ENCODE measurements around the gene ACOT9.
A peak's percentile ranks its signal among the peaks of the same experiment; 100 is the strongest.
"Not testable (repeated sequence)": the region's sequence is repeated elsewhere in the genome, so short reads cannot be mapped to it uniquely, and the experiment has no call there.

ACOT9 gene

DNA sequence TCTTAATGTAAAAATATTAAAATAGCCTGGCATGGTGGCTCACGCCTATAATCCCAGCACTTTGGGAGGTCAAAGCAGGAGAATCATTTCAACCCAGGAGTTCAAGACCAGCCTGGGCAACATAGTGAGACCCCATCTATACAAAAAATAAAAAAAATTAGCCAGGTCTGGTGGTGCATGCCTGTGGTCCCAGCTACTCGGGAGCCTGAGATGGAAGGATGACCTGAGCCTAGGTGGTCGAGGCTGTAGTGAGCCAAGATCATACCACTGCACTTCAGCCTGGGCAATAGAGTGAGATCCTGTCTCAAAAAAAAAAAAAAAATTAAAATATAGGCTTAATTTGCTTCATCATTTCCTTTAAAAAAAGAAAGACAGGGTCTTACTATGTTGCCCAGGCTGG, 66.6 kb downstream of the ACOT9 start:
- not testable (repeated sequence) for DNase-seq

DNA sequence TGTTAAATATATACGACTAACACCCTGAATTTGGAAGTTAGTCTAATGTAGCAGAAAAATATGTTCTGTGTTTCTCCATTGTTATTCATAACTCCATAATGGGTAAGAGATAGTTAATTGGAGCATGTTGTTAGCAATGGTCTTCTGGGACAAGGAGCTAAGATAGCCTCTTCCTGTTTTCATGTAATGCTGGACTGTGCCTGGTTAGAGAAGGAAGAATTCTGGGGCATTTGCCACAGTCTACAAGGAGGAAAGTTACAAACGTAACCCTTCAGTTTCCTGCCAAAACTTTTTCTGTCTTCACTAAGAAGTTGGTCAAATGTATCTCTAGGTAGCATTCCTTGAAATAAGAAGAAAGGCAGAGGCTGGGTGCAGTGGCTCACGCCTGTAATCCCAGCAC, 70.0 kb downstream of the ACOT9 start:
- no peak for DNase-seq

DNA sequence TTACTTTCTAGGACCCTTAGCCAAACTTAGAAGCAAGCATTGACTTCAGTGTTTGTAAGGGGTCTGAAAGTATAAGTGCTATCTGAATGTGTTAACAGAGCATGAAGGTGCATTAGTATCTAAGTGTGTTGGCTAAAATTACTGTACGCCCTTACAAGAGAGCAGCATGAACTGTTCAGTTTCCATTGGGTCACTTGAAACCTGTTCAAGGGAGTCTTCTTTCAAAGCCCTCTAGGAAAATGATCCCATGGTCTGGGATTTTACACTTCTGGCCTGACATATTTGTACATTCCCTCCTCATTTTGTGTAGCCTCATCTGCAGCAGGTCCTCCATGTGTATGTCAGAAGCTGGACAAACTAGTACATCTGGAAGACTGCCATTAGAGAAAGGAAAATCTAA, 72.5 kb downstream of the ACOT9 start:
- no peak for DNase-seq

DNA sequence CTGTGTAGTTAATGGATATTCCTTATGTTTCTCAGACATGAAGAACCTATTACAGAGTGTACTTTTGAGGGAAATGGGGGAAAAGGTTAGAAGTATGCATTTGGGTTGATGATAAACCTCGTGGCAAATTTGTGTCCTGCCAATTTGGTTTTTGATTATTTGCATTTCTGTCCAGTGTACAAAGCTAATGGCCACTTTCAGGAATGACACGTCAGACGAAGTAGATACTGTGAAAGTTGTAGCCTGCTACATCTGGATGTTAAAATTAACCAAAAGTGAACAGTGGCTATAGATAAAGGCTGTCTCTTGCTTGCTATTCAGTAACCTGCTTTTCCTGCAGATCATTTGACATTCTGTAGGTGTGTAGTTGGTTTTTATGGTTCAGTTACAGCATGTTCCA, 74.7 kb downstream of the ACOT9 start:
- DNase-seq = no peak

DNA sequence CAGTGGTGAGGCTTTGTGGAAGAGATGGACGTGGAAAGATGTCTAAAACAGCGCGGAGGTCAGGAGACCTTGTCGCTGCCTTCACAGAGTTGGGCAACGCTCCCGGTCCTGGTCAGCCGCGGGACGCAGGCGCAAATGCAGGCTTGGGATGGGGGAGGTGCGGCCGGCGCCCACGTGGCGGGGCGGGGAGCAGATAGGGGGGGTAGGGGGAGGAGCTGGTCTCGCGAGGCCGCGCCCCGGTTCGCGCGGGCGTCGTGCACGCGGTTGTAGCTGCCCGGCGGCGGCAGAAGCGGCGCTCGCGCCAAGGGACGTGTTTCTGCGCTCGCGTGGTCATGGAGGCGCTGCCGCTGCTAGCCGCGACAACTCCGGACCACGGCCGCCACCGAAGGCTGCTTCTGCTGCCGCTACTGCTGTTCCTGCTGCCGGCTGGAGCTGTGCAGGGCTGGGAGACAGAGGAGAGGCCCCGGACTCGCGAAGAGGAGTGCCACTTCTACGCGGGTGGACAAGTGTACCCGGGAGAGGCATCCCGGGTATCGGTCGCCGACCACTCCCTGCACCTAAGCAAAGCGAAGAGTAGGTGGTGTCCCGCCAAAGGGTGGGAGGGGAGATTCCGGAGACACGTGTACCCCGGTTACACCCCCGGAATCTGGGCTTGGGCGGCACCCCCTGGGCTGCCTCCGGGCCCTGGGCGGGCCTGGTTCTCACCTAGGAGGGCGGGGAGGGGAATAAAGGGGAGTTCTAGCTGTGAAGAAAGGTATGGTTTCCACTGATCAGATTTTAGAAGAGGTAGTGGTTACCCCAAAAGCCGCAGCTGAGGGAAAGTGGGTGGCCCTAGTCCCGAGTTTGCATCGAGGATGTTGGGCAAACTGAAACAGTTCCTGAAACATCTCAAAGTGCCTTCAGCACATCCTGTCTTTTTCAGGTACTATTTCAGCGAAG, 75.6 kb downstream of the ACOT9 start, which contains the start of gene PRDX4:
TSS of gene PRDX4 (plus strand) at position 255 of the 939 bp plus-strand sequence. CDS start at position 333, 78 bp downstream.
- peak; percentile 19 to 54 for DNase-seq

DNA sequence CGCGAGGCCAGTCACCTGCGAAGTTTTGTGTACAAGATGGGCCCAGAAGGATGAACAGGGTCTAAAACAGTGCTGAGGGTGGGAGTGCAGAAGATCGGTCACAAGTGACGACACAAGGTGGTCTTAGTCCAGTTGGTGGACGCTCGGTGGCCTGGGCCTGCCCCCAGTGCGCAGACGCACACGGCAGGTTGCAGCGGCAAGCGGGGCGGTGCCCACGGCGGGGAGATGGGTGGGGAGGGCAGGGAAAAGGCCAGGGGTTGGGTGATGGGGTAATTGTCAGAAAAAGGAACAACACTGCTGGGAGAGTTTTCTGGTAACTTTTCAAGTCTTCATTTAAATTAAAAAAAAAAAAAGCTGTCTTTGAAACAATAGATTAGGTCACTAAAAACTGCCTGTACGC, 76.8 kb downstream of the ACOT9 start:
- no peak for DNase-seq

DNA sequence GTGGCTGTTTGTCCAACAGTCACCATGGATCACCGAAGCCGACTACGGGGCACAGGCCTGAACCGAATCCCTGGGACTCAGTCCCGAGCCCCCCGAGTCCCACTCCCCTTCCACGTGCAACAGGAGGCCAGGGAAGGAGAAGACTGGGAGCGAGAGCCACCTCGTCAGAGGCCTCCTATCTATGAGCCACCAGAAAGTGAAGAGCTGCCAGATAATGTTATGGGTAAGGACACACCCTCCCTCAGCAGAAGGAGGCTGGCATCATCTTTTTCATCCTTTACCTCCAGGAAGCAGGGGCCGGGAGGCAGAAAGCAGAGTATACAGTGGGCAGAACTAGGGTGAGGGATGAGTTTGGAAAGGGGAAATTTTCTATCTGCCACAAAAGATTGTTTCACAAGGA, 78.6 kb downstream of the ACOT9 start:
- DNase-seq = no peak

DNA sequence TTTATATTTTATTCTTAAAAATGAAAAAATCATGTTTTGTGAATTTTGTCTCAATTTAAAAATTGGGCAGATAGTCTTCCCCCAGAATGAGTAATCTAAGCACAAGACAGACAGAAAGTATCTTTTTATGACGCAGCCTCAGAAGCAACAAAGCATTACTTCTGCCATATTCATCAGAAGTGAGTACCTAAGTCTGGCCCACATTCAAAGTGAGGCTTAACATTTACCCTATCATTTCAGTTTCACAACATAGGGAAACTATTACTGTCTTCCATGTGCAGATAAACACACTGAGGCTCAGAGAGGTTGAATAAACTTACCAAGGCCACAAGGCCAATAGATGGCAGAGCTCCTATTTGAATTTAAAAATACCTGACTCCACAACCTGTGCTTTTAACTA, 80.2 kb downstream of the ACOT9 start:
- no peak for DNase-seq

DNA sequence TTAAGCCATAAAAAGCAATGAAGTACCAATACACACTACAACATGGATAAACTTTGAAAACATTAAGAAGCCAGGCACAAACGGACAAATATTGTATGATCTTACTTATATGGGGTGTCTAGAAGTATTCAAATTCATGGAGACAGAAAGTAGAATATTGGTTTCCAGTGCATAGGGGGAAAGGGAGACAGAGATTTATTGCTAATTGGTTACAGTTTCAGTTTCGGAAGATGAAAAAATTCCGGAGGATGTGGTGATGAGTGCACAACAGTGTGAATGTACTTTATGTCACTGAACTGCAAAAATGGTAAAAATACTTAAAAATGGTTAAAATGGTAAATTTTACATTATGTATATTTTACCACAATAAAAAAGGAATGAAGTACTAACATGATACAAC, 80.9 kb downstream of the ACOT9 start:
- DNase-seq = no peak

DNA sequence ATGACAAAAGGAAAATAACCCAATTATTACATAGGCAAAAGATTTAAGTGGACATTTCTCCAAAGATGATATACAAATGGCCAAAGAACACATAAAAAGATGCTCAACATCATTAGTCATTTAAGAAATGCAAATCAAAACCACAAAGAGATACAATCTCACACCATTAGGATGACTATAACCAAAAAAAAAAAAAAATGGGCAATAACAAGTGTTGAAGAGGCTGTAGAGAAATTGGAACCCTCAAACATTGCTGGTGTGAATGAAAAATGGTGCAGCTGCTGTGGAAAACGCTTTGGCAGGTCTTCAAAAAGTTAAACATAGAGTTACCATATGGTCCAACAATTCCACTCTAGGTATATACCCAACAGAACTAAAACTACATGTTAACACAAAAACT, 81.4 kb downstream of the ACOT9 start:
- DNase-seq = no peak

DNA sequence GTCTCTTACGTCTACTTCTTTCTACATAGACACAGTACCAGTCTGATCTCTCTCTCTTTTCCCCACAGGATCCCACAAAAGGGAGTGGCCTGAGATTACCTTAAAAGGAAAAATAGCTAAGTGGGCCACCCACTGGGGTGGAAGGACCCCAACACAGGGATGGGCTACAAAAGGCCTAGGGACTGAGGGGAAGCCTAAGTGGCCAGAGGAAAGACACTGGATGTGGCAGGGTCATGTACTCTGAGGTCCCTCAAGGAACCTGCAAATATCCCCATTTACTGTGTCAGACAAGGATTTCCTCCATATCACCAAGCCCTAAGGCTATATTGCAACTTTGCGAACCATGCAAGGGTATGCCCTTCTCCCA, 82.3 kb downstream of the ACOT9 start:
- DNase-seq = no peak

DNA sequence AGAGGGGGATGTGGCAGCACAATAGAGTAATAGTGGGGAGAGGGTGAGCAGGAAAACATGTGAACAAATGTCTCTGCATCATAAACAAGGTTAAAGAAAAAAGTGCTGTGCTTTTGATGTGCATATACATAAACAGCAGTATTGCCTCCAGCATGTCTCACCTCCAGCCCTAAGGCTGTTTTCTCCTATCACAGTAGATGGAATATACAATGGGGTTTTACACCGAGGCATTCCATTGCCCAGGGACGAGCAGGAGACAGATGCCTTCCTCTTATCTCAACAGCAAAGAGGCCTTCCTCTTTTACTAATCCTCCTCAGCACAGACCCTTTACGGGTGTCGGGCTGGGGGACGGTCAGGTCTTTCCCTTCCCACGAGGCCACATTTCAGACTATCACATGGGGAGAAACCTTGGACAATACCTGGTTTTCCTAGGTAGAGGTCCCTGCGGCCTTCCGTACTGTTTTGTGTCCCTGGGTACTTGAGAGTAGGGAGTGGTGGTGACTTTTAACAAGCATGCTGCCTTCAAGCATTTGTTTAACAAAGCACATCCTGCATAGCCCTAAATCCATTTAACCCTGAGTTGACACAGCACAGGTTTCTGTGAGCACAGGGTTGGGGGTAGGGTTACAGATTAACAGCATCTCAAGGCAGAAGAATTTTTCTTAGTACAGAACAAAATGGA, 82.9 kb downstream of the ACOT9 start:
- DNase-seq = not testable (repeated sequence)

DNA sequence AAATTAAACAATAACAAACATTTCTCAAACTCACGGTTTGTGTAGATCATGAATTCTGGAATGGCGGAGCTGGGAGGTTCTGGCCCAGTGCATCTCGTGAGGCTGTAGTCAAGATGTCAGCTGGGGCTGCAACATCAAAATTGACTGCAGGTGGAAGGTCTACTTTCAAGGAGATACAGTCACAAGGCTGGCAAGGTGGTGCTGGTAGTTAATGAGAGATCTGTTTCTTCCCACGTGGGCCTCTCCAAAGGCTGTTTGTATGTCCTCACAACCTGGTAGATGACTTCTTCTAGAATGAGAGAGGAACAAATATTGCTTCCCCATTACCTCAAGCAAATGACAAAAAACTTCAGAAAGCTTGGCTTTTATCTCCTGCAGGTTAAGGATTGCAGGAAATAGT, 83.7 kb downstream of the ACOT9 start:
- no peak for DNase-seq

DNA sequence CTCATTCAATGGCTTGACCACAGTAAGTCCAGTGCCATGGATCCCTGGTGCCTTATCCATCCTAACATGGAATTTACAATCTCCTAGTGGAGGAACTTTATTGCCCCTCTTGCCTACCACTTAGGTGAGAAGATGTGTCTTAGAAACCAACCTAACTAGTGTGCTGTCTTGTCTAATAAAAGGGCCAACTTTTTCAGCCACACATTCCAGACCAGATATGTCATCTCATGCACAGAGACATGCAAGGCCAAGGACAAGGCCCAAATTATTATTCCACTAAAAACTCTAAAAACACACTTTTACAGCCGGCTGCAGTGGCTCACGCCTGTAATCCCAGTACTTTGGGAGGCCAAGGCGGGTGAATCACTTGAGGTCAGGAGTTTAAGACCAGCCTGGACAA, 86.4 kb downstream of the ACOT9 start:
- no peak for DNase-seq

DNA sequence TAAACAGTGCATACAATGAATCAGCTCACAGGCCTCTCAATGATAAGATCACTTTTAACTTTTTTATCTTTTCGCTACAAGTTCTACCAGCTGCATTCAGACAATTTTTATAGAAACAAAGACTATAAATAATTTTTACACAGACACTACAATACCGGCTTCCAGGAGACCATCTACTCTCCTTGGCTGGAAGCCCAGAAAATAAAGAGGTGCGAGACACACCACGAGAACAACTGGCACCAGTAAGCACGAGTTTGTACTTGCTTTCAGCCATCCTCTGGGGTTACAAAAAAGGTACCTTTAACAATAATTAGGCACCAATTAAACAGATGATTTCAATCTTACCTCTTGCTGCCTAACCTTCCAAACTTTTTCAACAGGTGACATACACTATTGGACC, 87.0 kb downstream of the ACOT9 start:
- DNase-seq = no peak

Measured in SW 1271 (cell line).